GDM1 (cell line): ENCODE measurements around the gene HK2.

Experiments used
- DNase-seq: peaks from one replicate; lab custom pipeline; 2025; lab: John Stamatoyannopoulos, UW

The HK2 gene

GRCh38 chr2:74857215-74857614 lies 23.3 kb downstream of the HK2 start:
- no peak for DNase-seq

GRCh38 chr2:74857725-74858124 lies 23.8 kb downstream of the HK2 start:
- DNase-seq: no peak

- DNase-seq: no peak
Measured at GRCh38 chr2:74858281-74858680, 24.4 kb downstream of the HK2 start.

- no peak for DNase-seq
Measured at GRCh38 chr2:74860079-74860478, 26.2 kb downstream of the HK2 start.

GRCh38 chr2:74860521-74860920 lies 26.6 kb downstream of the HK2 start:
- DNase-seq: no peak

GRCh38 chr2:74861531-74861930 lies 27.6 kb downstream of the HK2 start:
- no peak for DNase-seq

GRCh38 chr2:74862020-74862964 lies 28.4 kb downstream of the HK2 start:
- no peak for DNase-seq

GRCh38 chr2:74863802-74864248 lies 29.9 kb downstream of the HK2 start:
- DNase-seq: no peak

GRCh38 chr2:74864728-74865722 lies 31.1 kb downstream of the HK2 start:
- DNase-seq: peak; percentile 69

GRCh38 chr2:74865770-74866674 lies 32.1 kb downstream of the HK2 start:
- no peak for DNase-seq

GRCh38 chr2:74867841-74868658 lies 34.1 kb downstream of the HK2 start:
- no peak for DNase-seq

- DNase-seq: no peak
Measured at GRCh38 chr2:74869517-74869916, 35.6 kb downstream of the HK2 start.

GRCh38 chr2:74870951-74871350 lies 37.0 kb downstream of the HK2 start:
- no peak for DNase-seq

- no peak for DNase-seq
Measured at GRCh38 chr2:74871414-74871813, 37.5 kb downstream of the HK2 start.

GRCh38 chr2:74872389-74872836 lies 38.5 kb downstream of the HK2 start:
- no peak for DNase-seq

- DNase-seq: no peak
Measured at GRCh38 chr2:74873012-74873665, 39.2 kb downstream of the HK2 start.

- DNase-seq: no peak
Measured at GRCh38 chr2:74873678-74874640, 40.0 kb downstream of the HK2 start.

- peak; percentile 20 for DNase-seq
Measured at GRCh38 chr2:74876081-74876886, 42.4 kb downstream of the HK2 start.
